Measurements from ENCODE around the gene C16orf90. TPM values are rescaled to one million over a fixed set of nuclear protein-coding genes. Genes with fewer than 3 reads are reported as not detected.
"Not testable (repeated sequence)": the region's sequence is repeated elsewhere in the genome, so short reads cannot be mapped to it uniquely, and the experiment has no call there.

Gene C16orf90
- total and polyA plus RNA-seq, 2 experiments from 2014 or later: not detected

DNA sequence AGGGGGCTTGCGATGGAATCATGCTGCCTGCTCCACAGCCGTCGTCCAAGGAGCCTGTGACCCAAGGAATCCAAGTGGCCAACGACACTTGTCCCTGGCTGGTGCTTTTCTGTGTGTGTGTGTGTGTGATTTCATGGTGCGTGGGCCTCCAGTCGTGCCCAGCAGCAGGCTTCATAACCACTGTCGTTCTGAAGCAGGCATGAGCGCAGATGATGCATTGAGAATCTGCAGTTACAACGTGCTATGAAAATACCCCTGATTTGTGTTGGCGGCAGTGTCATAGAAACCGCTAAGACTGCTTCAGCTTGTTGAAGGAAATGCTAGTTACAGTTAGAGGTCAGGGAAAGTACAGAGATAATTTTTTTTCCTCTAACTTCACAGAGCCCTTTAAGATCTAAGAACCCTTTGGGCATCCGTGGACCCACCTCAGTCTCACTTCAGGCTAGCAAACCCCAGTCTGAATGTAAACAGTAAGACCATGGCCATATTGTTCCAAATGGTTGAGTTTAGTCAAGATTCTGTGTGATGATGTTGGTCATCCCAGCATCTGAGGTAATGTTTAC, 15.6 kb downstream of the C16orf90 start:
- peaks cover 12% of the 10 kb centered on the region for H3K36me3 ChIP-seq
- no peak overlapping the region for H3K4me3 ChIP-seq
- TF ChIP-seq, protein P1, sequence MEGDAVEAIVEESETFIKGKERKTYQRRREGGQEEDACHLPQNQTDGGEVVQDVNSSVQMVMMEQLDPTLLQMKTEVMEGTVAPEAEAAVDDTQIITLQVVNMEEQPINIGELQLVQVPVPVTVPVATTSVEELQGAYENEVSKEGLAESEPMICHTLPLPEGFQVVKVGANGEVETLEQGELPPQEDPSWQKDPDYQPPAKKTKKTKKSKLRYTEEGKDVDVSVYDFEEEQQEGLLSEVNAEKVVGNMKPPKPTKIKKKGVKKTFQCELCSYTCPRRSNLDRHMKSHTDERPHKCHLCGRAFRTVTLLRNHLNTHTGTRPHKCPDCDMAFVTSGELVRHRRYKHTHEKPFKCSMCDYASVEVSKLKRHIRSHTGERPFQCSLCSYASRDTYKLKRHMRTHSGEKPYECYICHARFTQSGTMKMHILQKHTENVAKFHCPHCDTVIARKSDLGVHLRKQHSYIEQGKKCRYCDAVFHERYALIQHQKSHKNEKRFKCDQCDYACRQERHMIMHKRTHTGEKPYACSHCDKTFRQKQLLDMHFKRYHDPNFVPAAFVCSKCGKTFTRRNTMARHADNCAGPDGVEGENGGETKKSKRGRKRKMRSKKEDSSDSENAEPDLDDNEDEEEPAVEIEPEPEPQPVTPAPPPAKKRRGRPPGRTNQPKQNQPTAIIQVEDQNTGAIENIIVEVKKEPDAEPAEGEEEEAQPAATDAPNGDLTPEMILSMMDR (IDR thresholded peaks at IDR 0.05; ENCODE audit: low read depth, low read length): no peak
- H3K27me3 ChIP-seq: no peaks in the 10 kb centered on the region
- no peaks in the 10 kb centered on the region for H3K9me3 ChIP-seq (ENCODE audit: low read depth)
- no peak for DNase-seq (ENCODE audit: low read depth in 1 of 2, low spot score in 1 of 2)
- peaks cover 29% of the 10 kb centered on the region for H3K4me1 ChIP-seq (ENCODE audit: low read depth)
- H3K27ac ChIP-seq: no peak overlapping the region

DNA sequence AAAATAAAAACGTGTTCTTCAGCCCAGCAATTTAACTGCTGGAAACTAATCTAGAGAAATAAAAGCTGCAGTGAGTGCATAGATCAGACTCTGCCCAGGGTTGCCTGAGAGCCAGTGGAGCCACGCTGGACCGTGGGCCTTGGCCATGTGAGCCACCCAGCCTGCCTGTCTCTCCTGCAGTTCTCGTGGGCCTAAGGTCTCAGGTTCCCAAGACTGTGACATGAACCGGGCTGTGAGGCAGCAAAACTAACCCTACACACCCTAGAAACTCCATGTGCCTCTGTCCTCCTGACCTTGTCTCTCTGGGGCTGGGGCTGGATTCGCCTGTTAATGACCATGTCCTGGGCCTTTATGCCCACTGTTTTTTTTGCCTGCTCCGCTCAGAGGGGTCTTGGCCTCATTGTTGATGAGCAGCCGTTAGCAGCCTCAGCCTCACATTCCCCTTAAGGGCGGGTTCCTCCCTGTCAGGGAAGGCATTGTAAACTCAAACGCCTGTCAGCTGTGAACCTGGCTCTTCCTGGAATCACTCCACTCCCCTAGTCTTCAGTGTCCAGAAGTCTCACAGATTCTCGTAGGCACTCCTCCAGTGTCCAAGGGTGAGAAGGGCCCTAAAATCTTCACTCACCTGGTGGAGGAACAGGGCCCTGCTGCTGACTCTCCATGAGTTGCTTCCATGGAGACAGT, 16.9 kb downstream of the C16orf90 start:
- no peaks in the 10 kb centered on the region for H3K27me3 ChIP-seq
- peaks cover 8% of the 10 kb centered on the region for H3K36me3 ChIP-seq
- DNase-seq (ENCODE audit: low read depth in 1 of 2, low spot score in 1 of 2): no peak
- no peaks in the 10 kb centered on the region for H3K9me3 ChIP-seq (ENCODE audit: low read depth)
- no peak overlapping the region for H3K4me3 ChIP-seq
- TF ChIP-seq, protein P1 (IDR thresholded peaks at IDR 0.05; ENCODE audit: low read depth, low read length): no peak
- no peak overlapping the region for H3K27ac ChIP-seq
- peaks cover 40% of the 10 kb centered on the region for H3K4me1 ChIP-seq (ENCODE audit: low read depth)

DNA sequence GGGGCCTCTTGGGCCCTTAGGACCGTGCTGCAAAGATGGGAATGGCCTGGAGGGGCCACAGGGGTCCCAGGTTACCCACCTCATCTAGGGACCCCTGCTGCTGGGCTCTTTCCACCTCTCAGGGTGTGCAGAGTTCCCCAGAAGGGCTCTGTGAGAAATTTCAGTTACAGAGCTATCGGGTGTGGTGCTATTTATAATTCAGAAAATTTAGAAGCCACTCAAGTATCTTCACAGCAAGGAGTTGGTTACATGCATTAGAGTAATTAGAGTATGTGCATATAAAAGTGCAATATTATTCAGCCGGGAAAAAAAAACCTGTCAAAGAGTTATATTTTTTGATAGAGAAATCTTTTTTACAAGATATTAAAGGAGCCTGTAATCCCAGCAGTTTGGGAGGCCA, 18.9 kb downstream of the C16orf90 start:
- Histone ChIP-seq H3K36me3 (peaks cover 6% of the 10 kb centered on the region), H3K27me3 (no peaks in the 10 kb centered on the region), H3K4me3 (no peak overlapping the region), H3K4me1 (ENCODE audit: low read depth) (peaks cover 29% of the 10 kb centered on the region), H3K9me3 (ENCODE audit: low read depth) (no peaks in the 10 kb centered on the region), H3K27ac (peak overlapping the region; percentile 60)
- DNase-seq (ENCODE audit: low read depth in 1 of 2, low spot score in 1 of 2): no peak
- TF ChIP-seq, protein P1 (IDR thresholded peaks at IDR 0.05; ENCODE audit: low read depth, low read length): no peak

DNA sequence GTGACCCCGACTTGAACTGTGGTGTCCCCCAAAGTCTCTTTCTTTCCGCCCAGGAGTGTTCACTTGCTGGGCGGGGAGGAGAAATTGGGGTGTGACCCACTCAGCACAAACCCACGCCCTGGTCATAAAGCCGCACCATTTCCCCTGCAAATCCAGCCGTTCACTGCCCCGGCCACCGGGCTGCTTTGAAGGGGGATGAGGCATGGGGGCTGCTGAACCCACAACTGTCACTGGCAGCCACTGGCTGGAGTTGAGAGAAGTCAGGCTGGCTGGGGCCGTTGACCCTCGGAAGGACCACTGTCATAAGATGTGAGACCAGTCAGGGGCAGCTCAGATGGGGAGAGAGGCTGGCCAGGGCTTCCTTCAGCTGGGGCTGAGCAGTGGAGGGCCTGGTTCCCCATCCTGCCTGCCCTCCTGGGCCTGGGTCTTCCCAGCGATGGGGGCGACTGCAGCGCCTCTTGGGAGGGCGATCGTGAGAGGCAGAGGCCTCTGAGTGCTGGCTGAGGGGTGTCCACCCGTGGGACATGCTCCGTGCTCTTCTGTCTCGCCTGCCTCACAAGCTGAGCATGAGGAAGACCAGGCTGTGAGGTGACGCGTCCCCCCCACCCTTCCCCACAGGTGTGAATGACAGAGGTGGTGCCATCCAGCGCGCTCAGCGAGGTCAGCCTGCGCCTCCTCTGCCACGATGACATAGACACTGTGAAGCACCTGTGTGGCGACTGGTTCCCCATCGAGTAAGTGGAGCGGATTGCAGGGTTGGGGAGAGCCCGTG, 19.5 kb downstream of the C16orf90 start:
- peaks cover 24% of the 10 kb centered on the region for H3K4me1 ChIP-seq (ENCODE audit: low read depth)
- no peaks in the 10 kb centered on the region for H3K9me3 ChIP-seq (ENCODE audit: low read depth)
- DNase-seq (ENCODE audit: low read depth in 1 of 2, low spot score in 1 of 2): no peak
- H3K4me3 ChIP-seq: no peak overlapping the region
- TF ChIP-seq, protein P1 (IDR thresholded peaks at IDR 0.05; ENCODE audit: low read depth, low read length): no peak
- peaks cover 6% of the 10 kb centered on the region for H3K36me3 ChIP-seq
- H3K27ac ChIP-seq: peak overlapping the region; percentile 60
- H3K27me3 ChIP-seq: no peaks in the 10 kb centered on the region

DNA sequence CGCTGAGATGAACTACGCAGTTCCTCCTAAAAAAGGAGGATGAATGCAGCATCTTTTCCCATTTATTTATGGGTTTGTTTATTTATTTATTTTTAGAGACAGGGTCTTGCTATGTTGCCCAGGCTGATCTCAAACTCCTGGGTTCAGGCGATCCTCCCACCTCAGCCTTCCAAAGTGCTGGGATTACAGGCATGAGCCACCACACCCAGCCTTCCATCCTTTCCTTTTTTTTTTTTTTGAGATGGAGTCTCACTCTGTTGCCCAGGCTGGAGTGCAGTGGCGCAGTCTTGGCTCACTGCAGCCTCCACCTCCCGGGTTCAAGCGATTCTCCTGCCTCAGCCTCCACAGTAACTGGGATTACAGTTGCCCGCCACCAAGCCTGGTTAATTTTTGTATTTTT, 20.4 kb downstream of the C16orf90 start:
- not testable (repeated sequence) for DNase-seq (ENCODE audit: low read depth in 1 of 2, low spot score in 1 of 2); H3K36me3 ChIP-seq; H3K9me3 ChIP-seq (ENCODE audit: low read depth); H3K27me3 ChIP-seq; H3K4me3 ChIP-seq
- H3K4me1 ChIP-seq (ENCODE audit: low read depth): peaks cover 20% of the 10 kb centered on the region
- H3K27ac ChIP-seq: peak overlapping the region; percentile 63
